Gastrocnemius medialis (tissue), 4 donors: ENCODE data around the gene CFAP46. TPM values are rescaled to one million over a fixed set of nuclear protein-coding genes. Genes with fewer than 3 reads are reported as not detected.
"Not testable (repeated sequence)": the region's sequence is repeated elsewhere in the genome, so short reads cannot be mapped to it uniquely, and the experiment has no call there.

Source experiments
- ATAC-seq, 2 donors: fragments of 150-250 bp; one replicate each; pipeline ENCODE4 v1.9.1; 2016
- DNase-seq, 2 donors: peaks; one replicate each; pipeline ENCODE4 v3.0.0-alpha.2; 2019
- H3K27ac ChIP-seq, 4 donors: fragments of 200-600 bp; sonication (generic); 1 replicate in 1 of 4; 2 replicates in 3 of 4; pipeline ENCODE4 v1.5.1; 2016 to 2018; ENCODE audit warnings: mild to moderate bottlenecking in 2 of 4, moderate library complexity in 1 of 4
- H3K27me3 ChIP-seq, 3 donors: fragments of 200-600 bp; sonication (generic) in 2 of 3; 1 replicate in 1 of 3; 2 replicates in 2 of 3; pipeline versions ENCODE4 v1.5.1 to v1.6.0; 2016 to 2019; ENCODE audit warnings: mild to moderate bottlenecking in 1 of 3, moderate library complexity in 1 of 3
- H3K36me3 ChIP-seq, 2 donors: fragments of 200-600 bp; sonication (generic) in 1 of 2; one replicate each; pipeline ENCODE4 v1.5.1; 2017 to 2018
- H3K4me1 ChIP-seq, 2 donors: fragments of 200-600 bp; sonication (generic) in 1 of 2; one replicate each; pipeline ENCODE4 v1.5.1; 2016 to 2017; ENCODE audit warnings: mild to moderate bottlenecking in 2 of 2
- H3K4me3 ChIP-seq, 4 donors: fragments of 200-600 bp; sonication (generic) in 3 of 4; 1 replicate in 1 of 4; 2 replicates in 3 of 4; pipeline ENCODE4 v1.5.1; 2016 to 2019; ENCODE audit warnings: mild to moderate bottlenecking in 2 of 4
- H3K9me3 ChIP-seq, 3 donors: fragments of 200-600 bp; sonication (generic) in 2 of 3; 1 replicate in 1 of 3; 2 replicates in 2 of 3; pipeline ENCODE4 v1.5.1; 2016 to 2019
- CTCF ChIP-seq, 5 experiments: fragments of 450-650 bp in 3 of 5; fragments of 200-600 bp in 2 of 5; sonication (generic) in 2 of 5; IDR thresholded peaks in 4 of 5; conservative IDR thresholded peaks in 1 of 5; 1 replicate in 4 of 5; 2 replicates in 1 of 5; pipeline ENCODE4 v1.5.1; 2016 to 2019; ENCODE audit warnings: antibody characterized with exemption in 5 of 5, mild to moderate bottlenecking in 3 of 5, moderate library complexity in 3 of 5
- POLR2A ChIP-seq, 2 donors: fragments of 450-650 bp; IDR thresholded peaks; one replicate each; pipeline ENCODE4 v1.6.1; 2017; ENCODE audit warnings: antibody characterized with exemption in 2 of 2, mild to moderate bottlenecking in 2 of 2, moderate library complexity in 2 of 2
- in situ Hi-C, 4 donors: fragments of 200-750 bp; cut with MboI; loops; one replicate each; pipeline versions ENCODE4 v1.15.0 to v1.8.0; 2017; ENCODE audit warnings: low sequenced_read_pairs in 4 of 4
- intact Hi-C: fragments of 100-400 bp; cut with DNase I; formaldehyde crosslinking; loops from one replicate; pipeline ENCODE4 v1.15.1; 2023; ENCODE audit warnings: low total_unique reads
- total RNA-seq, 4 donors: library from RNA; depleted of rRNA; stranded (reverse); fragments of >200 nt; gene quantifications; one replicate each; pipeline versions ENCODE4 v1.1.0 to v1.2.3, GENCODE V29; 2016

CFAP46 gene
- total RNA-seq, 4 donors from 2014 or later = 4.2 to 27.9 (median 11.9) TPM

- H3K4me3 ChIP-seq = no peak overlapping the region
- in situ Hi-C loops = no loop called here
- H3K27ac ChIP-seq = no peak overlapping the region
- ATAC-seq = no peak
- H3K27me3 ChIP-seq = no peaks in the 10 kb centered on the region
- no peak for DNase-seq
- TF ChIP-seq POLR2A (IDR thresholded peaks at IDR 0.05) (no peak), CTCF (IDR thresholded peaks at IDR 0.05 in 4 of 5, conservative IDR thresholded peaks at IDR 0.05 in 1 of 5) (no peak)
- H3K36me3 ChIP-seq = peaks cover 0 to 8% of the 10 kb centered on the region in 2 donors
- no peaks in the 10 kb centered on the region for H3K4me1 ChIP-seq
- intact Hi-C loops = no loop called here
- no peaks in the 10 kb centered on the region for H3K9me3 ChIP-seq
Observed at GRCh38 chr10:132776186-132776585, 166.2 kb downstream of the CFAP46 start.

- DNase-seq = no peak
- Histone ChIP-seq H3K4me3 (no peak overlapping the region), H3K27me3 (no peaks in the 10 kb centered on the region), H3K9me3 (no peaks in the 10 kb centered on the region), H3K36me3 (peaks cover 0 to 6% of the 10 kb centered on the region in 2 donors), H3K27ac (no peak overlapping the region), H3K4me1 (no peaks in the 10 kb centered on the region)
- TF ChIP-seq CTCF (IDR thresholded peaks at IDR 0.05 in 4 of 5, conservative IDR thresholded peaks at IDR 0.05 in 1 of 5) (no peak), POLR2A (IDR thresholded peaks at IDR 0.05) (no peak)
- intact Hi-C loops (no loop called here), in situ Hi-C loops (no loop called here)
- no peak for ATAC-seq
Observed at GRCh38 chr10:132774902-132775863, 167.2 kb downstream of the CFAP46 start.

GRCh38 chr10:132774181-132774901 is 168.0 kb downstream of the CFAP46 start:
- no peaks in the 10 kb centered on the region for H3K4me1 ChIP-seq
- H3K27ac ChIP-seq = no peak overlapping the region
- DNase-seq = no peak
- in situ Hi-C loops = no loop called here
- no peaks in the 10 kb centered on the region for H3K27me3 ChIP-seq
- ATAC-seq = no peak
- intact Hi-C loops = no loop called here
- no peak for TF ChIP-seq POLR2A (IDR thresholded peaks at IDR 0.05)
- no peak for TF ChIP-seq CTCF (IDR thresholded peaks at IDR 0.05 in 4 of 5, conservative IDR thresholded peaks at IDR 0.05 in 1 of 5)
- H3K36me3 ChIP-seq = peaks cover 0 to 2% of the 10 kb centered on the region in 2 donors
- no peaks in the 10 kb centered on the region for H3K9me3 ChIP-seq
- H3K4me3 ChIP-seq = no peak overlapping the region

- intact Hi-C loops = not testable (repeated sequence)
Observed at GRCh38 chr10:132772816-132773215, 169.6 kb downstream of the CFAP46 start.

More at GRCh38 chr10:132772816-132773215, 169.6 kb downstream of the CFAP46 start:
- H3K4me3 ChIP-seq, H3K27ac ChIP-seq, DNase-seq, H3K36me3 ChIP-seq, H3K9me3 ChIP-seq, in situ Hi-C loops, ATAC-seq, H3K27me3 ChIP-seq, H3K4me1 ChIP-seq: not testable (repeated sequence)
